ENCODE results near the gene SSRP1.

- TF ChIP-seq, protein P1, sequence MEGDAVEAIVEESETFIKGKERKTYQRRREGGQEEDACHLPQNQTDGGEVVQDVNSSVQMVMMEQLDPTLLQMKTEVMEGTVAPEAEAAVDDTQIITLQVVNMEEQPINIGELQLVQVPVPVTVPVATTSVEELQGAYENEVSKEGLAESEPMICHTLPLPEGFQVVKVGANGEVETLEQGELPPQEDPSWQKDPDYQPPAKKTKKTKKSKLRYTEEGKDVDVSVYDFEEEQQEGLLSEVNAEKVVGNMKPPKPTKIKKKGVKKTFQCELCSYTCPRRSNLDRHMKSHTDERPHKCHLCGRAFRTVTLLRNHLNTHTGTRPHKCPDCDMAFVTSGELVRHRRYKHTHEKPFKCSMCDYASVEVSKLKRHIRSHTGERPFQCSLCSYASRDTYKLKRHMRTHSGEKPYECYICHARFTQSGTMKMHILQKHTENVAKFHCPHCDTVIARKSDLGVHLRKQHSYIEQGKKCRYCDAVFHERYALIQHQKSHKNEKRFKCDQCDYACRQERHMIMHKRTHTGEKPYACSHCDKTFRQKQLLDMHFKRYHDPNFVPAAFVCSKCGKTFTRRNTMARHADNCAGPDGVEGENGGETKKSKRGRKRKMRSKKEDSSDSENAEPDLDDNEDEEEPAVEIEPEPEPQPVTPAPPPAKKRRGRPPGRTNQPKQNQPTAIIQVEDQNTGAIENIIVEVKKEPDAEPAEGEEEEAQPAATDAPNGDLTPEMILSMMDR (IDR thresholded peaks at IDR 0.05; ENCODE audit: borderline replicate concordance, extremely low read depth, low read length, poor library complexity, severe bottlenecking): no peak
- no peak for TF ChIP-seq EZH2 (IDR thresholded peaks at IDR 0.05; ENCODE audit: borderline replicate concordance, low read depth, low read length, severe bottlenecking)
Measured at GRCh38 chr11:57332694-57333440, 2.8 kb downstream of the SSRP1 start.
